HG03520 (cell line): ENCODE results near the gene THAP2.
A peak's percentile ranks its signal among the peaks of the same experiment; 100 is the strongest.
"Not testable (repeated sequence)": the region's sequence is repeated elsewhere in the genome, so short reads cannot be mapped to it uniquely, and the experiment has no call there.

Source experiments
- ATAC-seq: cut with Tn5 transposase; IDR thresholded peaks from one replicate; pipeline ENCODE4 v1.9.1; 2021; ENCODE audit warnings: mild to moderate bottlenecking, moderate library complexity; ENCODE audit not compliant: unreplicated experiment

The THAP2 gene

GRCh38 chr12:71661977-71662530, 2.0 kb upstream of the THAP2 start:
- no peak for ATAC-seq

GRCh38 chr12:71662849-71663560, 1.1 kb upstream of the THAP2 start:
- ATAC-seq, result peak; percentile 27

GRCh38 chr12:71664411-71665089, 449 bp downstream of the THAP2 start:
- ATAC-seq, result no peak

DNA sequence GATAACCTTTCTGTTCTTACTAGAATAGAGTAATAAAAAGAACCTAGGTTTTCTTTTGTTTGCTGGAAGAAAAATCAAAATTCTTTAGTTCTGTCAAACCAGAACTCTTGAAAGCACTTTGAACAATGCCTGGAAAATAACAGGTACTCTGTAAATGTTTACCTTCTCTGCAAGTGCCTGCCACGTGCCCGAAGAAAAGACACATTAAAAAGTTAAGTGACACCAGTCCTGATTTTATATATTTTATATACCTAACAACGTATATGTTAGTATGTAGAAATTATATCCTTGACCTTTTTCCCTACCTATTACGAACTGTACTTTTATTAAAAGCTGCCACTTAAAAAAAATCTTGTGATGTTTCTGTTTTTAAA, 976 bp downstream of the THAP2 start:
- ATAC-seq, result no peak

DNA sequence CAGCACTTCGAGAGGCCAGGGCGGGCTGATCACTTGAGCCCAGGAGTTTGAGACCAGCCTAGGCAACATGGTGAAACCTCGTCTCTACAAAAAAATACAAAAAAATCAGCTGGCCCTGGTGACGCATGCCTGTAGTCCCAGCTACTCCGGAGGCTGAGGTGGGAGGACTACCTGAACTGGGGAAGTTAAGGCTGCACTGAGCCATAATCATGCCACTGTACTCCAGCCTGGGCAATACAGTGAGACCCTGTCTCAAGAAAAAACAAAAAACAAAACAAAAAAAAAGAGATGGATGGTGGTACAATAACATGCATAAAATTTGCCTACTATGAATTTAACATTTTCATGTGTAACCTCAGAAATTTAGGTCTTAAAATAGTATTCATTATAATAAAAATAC, 2.2 kb downstream of the THAP2 start:
- ATAC-seq, result no peak

GRCh38 chr12:71671311-71671710, 7.2 kb downstream of the THAP2 start:
- no peak for ATAC-seq

GRCh38 chr12:71671816-71672215, 7.7 kb downstream of the THAP2 start:
- ATAC-seq, result no peak

DNA sequence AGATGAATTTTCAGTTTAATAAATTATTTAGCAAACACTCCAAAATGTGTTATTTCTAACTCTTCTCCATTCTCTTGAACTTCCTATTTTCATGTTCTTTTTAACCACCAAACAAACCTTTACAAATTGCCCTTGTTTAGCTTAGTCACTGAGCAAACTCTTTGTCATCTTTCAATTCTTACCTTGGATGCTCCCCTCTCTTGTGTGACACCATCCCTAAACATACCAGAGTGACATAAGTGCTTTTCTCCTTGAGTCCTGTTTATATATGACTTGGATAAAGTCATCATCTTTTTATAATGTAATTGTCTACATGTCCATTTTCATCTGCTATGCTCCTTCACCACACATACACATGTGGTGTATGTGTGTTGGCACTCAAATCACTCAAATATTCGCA, 18.4 kb downstream of the THAP2 start:
- no peak for ATAC-seq

DNA sequence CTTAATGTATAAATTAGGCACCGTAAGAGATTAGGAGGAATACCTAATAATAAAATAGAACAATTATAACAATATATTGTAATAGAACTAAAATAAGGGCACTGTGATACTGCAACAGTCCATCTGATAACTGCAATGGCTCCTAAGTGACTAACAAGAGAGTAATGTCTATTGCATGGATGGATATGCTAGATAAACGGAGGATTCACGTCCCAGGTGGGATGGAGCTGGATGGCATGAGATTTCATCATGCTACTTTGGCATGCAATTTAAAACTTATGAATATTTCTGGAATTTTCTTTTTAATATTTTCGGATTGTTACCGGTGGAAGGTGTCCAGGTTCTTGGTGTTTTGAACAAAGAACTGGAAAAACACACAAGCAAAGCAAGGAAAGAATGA, 19.5 kb downstream of the THAP2 start:
- no peak for ATAC-seq

GRCh38 chr12:71684081-71684480, 20.0 kb downstream of the THAP2 start:
- ATAC-seq, result no peak

DNA sequence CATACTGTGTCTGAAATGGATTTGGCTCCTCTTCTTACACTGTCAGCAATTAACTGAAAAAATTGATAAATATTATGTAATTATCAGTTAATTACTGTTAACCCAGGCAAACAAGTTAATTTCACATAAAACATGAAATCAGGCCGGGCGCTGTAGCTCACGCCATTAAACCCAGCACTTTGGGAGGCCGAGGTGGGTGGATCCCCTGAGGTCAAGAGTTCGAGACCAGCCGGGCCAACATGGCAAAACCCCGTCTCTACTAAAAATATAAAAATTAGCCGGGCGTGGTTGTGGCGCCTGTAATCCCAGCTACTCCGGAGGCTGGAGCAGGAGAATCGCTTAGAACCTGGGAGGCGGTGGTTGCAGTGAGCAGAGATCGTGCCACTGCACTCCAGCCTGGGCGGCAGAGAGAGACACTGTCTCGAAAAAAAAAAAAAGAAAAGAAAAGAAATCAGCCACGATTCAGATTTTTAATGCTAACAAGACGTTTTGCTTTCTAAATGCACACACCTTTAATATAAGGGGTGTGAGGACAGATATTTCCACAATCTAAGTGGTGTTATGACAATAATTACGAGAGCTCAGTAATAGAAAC, 21.3 kb downstream of the THAP2 start:
- ATAC-seq, result no peak

GRCh38 chr12:71685914-71686657, 22.0 kb downstream of the THAP2 start, which contains the start of gene TMEM19:
Gene TMEM19, plus strand, starts transcription at chr12:71686082. Its CDS starts 599 bp downstream, at chr12:71686681.
- ATAC-seq, result peak; percentile 81

DNA sequence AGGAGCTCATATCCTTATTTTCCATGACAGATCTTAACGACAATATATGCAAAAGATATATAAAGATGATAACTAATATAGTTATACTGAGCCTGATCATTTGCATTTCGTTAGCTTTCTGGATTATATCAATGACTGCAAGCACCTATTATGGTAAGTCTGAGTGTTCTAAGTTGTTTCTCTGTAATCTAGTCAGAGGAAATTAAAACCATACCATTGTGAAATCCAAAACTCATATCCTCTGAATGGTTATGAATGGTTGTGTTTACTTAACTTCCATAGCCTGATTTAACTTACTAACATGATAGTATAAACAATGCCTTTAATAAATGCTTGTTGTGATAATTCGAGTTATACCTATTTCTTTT, 22.5 kb downstream of the THAP2 start:
- no peak for ATAC-seq

GRCh38 chr12:71687172-71687571, 23.1 kb downstream of the THAP2 start:
- not testable (repeated sequence) for ATAC-seq

DNA sequence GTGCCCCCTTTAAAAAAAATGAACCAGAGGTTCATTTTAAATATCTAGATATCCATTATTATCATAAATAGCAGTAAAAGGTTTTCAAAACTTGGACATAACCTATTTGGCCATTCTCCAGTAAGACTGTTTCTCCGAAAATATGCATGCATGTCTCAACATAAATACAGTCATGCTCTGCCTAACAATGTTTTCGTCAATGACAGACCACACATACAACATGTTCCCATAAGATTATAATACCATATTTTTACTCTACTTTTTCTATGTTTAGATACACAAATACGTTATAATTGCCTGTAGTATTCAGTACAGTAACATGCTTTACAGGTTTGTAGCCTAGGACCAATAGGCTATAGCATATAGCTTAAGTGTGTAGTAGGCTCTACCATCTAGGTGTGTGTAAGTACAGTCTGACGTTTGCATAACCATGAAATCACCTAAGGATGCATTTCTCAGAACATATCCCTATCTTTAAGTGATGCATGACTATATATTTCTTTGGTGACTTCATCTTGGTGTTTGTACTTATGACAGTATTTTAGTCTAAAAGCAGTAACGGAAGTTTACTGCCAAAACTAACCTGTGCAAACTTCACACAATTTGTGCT, 25.0 kb downstream of the THAP2 start:
- no peak for ATAC-seq

DNA sequence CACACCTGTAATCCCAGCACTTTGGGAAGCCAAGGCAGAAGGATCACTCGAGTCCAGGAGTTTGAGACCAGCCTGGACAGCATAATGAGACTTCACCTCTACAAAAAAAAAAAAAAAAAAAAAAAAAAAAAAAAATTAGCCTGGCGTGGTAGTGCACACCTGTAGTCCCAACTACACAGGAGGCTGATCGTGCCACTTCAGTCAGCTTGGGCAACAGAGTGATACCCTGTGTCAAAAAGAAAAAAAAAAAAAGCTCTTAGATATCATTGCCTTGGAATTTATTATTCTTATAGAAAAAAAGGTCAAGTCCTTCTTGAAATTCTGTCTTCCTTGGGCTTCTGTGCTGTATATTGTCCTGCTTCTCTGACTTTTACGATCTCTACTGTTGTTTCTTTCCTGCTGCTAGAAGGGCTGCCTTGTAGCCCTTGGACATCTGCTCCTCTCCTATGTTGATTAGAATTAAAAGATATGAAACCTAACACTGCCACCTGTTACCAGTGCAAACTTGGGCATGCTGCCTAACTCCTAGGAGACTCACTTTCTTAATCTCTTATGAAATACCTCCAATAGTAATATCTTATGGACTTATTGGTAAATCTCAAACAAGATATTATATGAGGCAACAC, 27.5 kb downstream of the THAP2 start:
- ATAC-seq, result no peak

DNA sequence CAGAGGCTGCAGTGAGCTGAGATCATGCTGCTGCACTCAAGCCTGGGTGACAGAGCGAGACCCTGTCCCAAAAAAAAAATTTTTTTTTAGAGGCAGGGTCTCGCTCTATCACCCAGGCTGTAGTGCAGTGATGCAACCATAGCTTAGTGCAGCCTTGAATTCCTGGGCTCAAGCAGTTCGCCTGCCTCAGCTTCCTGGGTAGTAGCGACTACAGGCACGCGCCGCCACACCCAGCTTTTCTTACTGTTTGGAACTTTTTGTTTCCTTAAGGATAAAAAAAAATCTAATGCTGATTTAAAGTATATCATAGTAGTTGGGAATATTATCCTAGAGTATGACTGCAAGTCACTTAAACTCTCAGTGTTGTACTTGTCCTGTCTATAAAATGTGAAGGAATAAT, 29.0 kb downstream of the THAP2 start:
- no peak for ATAC-seq

DNA sequence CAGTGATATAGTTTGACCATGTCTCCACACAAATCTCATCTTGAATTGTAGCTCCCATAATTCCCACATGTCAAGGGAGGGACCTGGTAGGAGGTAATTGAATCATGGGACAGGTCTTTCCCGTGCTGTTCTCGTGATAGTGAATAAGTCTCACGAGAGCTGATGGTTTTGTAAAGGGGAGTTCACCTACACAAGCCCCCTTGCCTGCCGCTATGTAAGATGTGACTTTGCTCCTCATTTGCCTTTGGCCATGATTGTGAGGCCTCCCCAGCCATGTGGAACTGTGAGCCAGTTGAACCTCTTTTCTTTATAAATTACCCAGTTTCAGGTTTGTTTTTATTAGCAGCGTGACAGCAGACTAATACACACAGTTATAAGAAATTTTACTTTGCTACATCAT, 29.6 kb downstream of the THAP2 start:
- ATAC-seq, result not testable (repeated sequence)

GRCh38 chr12:71694099-71694820, 30.2 kb downstream of the THAP2 start:
- ATAC-seq, result peak; percentile 70

DNA sequence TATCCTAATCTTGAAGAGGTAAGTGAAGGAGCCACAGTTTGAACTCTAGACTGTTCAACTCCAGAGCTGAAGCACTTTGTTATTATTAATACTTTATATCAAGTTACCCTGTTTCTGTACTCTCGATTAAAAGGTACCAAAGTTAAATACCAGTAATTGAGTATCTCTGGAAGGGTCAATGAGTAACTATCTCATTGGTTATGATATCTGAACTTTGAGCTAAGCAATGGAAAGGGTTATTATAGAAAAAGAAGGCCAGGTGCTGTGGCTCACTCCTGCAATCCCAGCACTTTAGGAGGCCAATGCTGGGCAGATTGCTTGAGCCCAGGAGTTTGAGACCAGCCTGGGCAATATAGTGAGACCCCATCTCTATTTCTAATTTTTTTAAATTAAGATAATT, 31.7 kb downstream of the THAP2 start:
- ATAC-seq, result no peak
